ENCODE data around the gene TMEM131L.
"Not testable (repeated sequence)": the region's sequence is repeated elsewhere in the genome, so short reads cannot be mapped to it uniquely, and the experiment has no call there.

The TMEM131L gene

GRCh38 chr4:153661215-153661822 lies 195.2 kb downstream of the TMEM131L start:
- DNase-seq = peak; percentile 79
- in situ Hi-C loops (cut with MboI; ENCODE audit: low pct_unique_long_range_greater_than_20kb, low sequenced_read_pairs) = no loop called here

GRCh38 chr4:153661908-153662307 lies 195.7 kb downstream of the TMEM131L start:
- in situ Hi-C loops (cut with MboI; ENCODE audit: low pct_unique_long_range_greater_than_20kb, low sequenced_read_pairs) = no loop called here
- no peak for DNase-seq

GRCh38 chr4:153663667-153664066 lies 197.5 kb downstream of the TMEM131L start:
- no peak for DNase-seq
- in situ Hi-C loops (cut with MboI; ENCODE audit: low pct_unique_long_range_greater_than_20kb, low sequenced_read_pairs) = no loop called here

- DNase-seq; in situ Hi-C loops (cut with MboI; ENCODE audit: low pct_unique_long_range_greater_than_20kb, low sequenced_read_pairs): not testable (repeated sequence)
Observed at GRCh38 chr4:153666505-153666904, 200.3 kb downstream of the TMEM131L start.

- in situ Hi-C loops (cut with MboI; ENCODE audit: low pct_unique_long_range_greater_than_20kb, low sequenced_read_pairs) = no loop called here
- DNase-seq = no peak
Observed at GRCh38 chr4:153668647-153669046, 202.5 kb downstream of the TMEM131L start.

- no peak for DNase-seq
Observed at GRCh38 chr4:153669838-153670237, 203.7 kb downstream of the TMEM131L start.

GRCh38 chr4:153676486-153676885 lies 210.3 kb downstream of the TMEM131L start:
- in situ Hi-C loops (cut with MboI; ENCODE audit: low pct_unique_long_range_greater_than_20kb, low sequenced_read_pairs) = no loop called here
- no peak for DNase-seq

More at GRCh38 chr4:153669838-153670237, 203.7 kb downstream of the TMEM131L start:
- in situ Hi-C loops (cut with MboI; ENCODE audit: low pct_unique_long_range_greater_than_20kb, low sequenced_read_pairs) = no loop called here

- in situ Hi-C loops (cut with MboI; ENCODE audit: low pct_unique_long_range_greater_than_20kb, low sequenced_read_pairs) = no loop called here
- no peak for DNase-seq
Observed at GRCh38 chr4:153676984-153677383, 210.8 kb downstream of the TMEM131L start.

- in situ Hi-C loops (cut with MboI; ENCODE audit: low pct_unique_long_range_greater_than_20kb, low sequenced_read_pairs) = no loop called here
- DNase-seq = no peak
Observed at GRCh38 chr4:153679486-153679885, 213.3 kb downstream of the TMEM131L start.

- no peak for DNase-seq
- in situ Hi-C loops (cut with MboI; ENCODE audit: low pct_unique_long_range_greater_than_20kb, low sequenced_read_pairs) = no loop called here
Observed at GRCh38 chr4:153683763-153684181, 217.6 kb downstream of the TMEM131L start.

- in situ Hi-C loops (cut with MboI; ENCODE audit: low pct_unique_long_range_greater_than_20kb, low sequenced_read_pairs) = no loop called here
- DNase-seq = peak; percentile 79
Observed at GRCh38 chr4:153684182-153684970, 218.2 kb downstream of the TMEM131L start, which contains the start of gene TLR2. Gene TLR2 (plus strand): TSS chr4:153684280. CDS start chr4:153702908, 18,628 bp downstream.

GRCh38 chr4:153684971-153685371 lies 218.8 kb downstream of the TMEM131L start:
- no peak for DNase-seq
- in situ Hi-C loops (cut with MboI; ENCODE audit: low pct_unique_long_range_greater_than_20kb, low sequenced_read_pairs) = no loop called here

Measured in KBM-7 (cell line).